SU-DHL-6 (cell line): ENCODE results near the gene KRTAP6-1.

Source experiments
- CTCF ChIP-seq: fragments of 200-600 bp; sonication (generic); IDR thresholded peaks from one replicate; pipeline ENCODE4 v1.5.1; 2017; ENCODE audit warnings: antibody characterized with exemption, mild to moderate bottlenecking, low read length, moderate library complexity; ENCODE audit not compliant: insufficient read depth, poor library complexity, severe bottlenecking
- EZH2phosphoT487 ChIP-seq: fragments of 200-600 bp; sonication (generic), shearing (Covaris generic); conservative IDR thresholded peaks from 2 replicates; pipeline ENCODE4 v1.6.1; 2018; ENCODE audit warnings: mild to moderate bottlenecking, antibody characterized with exemption, low read length, moderate library complexity, mixed read lengths

GRCh38 chr21:30628109-30628508 is 14.4 kb upstream of the KRTAP6-1 start:
- no peak for TF ChIP-seq CTCF
- no peak for TF ChIP-seq EZH2phosphoT487
